HEK293 (cell line): Measurements from ENCODE around the gene KATNB1.
"Not testable (repeated sequence)": the region's sequence is repeated elsewhere in the genome, so short reads cannot be mapped to it uniquely, and the experiment has no call there.

ENCODE experiments used
- BCL11B ChIP-seq: fragments of 450-650 bp; formaldehyde crosslinking; IDR thresholded peaks from 2 replicates; pipeline ENCODE4 v1.5.1; 2016; ENCODE audit warnings: low read depth, missing biosample characterization, missing genetic modification characterization
- ZBTB11 ChIP-seq: fragments of 450-650 bp; formaldehyde crosslinking; conservative IDR thresholded peaks from 2 replicates; pipeline ENCODE4 v1.5.1; 2016; ENCODE audit warnings: low read depth, missing biosample characterization, missing genetic modification characterization
- ZSCAN30 ChIP-seq: fragments of 450-650 bp; IDR thresholded peaks from 2 replicates; pipeline ENCODE4 v1.5.1; 2018; ENCODE audit warnings: missing biosample characterization, mild to moderate bottlenecking, missing genetic modification characterization, moderate library complexity
- TF ChIP-seq, protein P1 (sequence below): fragments of 450-650 bp; formaldehyde crosslinking; IDR thresholded peaks from 2 replicates; pipeline ENCODE4 v1.5.1; 2016; ENCODE audit warnings: missing biosample characterization, missing genetic modification characterization
- TF ChIP-seq, protein P2 (sequence below): fragments of 450-650 bp; formaldehyde crosslinking; IDR thresholded peaks from 2 replicates; pipeline ENCODE4 v1.5.1; 2017; ENCODE audit warnings: missing biosample characterization, missing genetic modification characterization
- TF ChIP-seq, protein P3 (sequence below): fragments of 450-650 bp; formaldehyde crosslinking; IDR thresholded peaks from 2 replicates; pipeline ENCODE4 v1.5.1; 2016; ENCODE audit warnings: missing biosample characterization, missing genetic modification characterization

DNA sequence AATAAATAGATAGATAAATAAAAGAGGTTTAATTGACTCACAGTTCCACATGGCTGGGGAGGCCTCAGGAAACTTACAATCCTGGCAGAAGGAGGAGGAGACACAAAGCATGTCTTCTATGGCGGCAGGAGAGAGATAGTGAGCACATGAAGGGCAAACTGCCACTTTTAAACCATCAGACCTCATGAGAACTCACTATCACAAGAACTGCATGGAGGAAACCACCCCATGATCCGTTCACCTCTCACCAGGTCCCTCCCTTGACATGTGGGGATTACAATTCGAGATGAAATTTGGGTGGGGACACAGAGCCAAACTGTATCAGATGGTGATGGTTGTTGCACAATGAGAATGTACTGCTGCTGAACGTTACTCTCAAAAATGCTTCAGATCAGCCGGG lies 44.3 kb downstream of the KATNB1 start:
- TF ChIP-seq ZBTB11, BCL11B, ZSCAN30 (tag by site-specific recombination): not testable (repeated sequence)
- TF ChIP-seq, protein P1, sequence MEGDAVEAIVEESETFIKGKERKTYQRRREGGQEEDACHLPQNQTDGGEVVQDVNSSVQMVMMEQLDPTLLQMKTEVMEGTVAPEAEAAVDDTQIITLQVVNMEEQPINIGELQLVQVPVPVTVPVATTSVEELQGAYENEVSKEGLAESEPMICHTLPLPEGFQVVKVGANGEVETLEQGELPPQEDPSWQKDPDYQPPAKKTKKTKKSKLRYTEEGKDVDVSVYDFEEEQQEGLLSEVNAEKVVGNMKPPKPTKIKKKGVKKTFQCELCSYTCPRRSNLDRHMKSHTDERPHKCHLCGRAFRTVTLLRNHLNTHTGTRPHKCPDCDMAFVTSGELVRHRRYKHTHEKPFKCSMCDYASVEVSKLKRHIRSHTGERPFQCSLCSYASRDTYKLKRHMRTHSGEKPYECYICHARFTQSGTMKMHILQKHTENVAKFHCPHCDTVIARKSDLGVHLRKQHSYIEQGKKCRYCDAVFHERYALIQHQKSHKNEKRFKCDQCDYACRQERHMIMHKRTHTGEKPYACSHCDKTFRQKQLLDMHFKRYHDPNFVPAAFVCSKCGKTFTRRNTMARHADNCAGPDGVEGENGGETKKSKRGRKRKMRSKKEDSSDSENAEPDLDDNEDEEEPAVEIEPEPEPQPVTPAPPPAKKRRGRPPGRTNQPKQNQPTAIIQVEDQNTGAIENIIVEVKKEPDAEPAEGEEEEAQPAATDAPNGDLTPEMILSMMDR (tag by site-specific recombination) = not testable (repeated sequence)
- TF ChIP-seq, protein P2, sequence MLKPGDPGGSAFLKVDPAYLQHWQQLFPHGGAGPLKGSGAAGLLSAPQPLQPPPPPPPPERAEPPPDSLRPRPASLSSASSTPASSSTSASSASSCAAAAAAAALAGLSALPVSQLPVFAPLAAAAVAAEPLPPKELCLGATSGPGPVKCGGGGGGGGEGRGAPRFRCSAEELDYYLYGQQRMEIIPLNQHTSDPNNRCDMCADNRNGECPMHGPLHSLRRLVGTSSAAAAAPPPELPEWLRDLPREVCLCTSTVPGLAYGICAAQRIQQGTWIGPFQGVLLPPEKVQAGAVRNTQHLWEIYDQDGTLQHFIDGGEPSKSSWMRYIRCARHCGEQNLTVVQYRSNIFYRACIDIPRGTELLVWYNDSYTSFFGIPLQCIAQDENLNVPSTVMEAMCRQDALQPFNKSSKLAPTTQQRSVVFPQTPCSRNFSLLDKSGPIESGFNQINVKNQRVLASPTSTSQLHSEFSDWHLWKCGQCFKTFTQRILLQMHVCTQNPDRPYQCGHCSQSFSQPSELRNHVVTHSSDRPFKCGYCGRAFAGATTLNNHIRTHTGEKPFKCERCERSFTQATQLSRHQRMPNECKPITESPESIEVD (tag by site-specific recombination) = not testable (repeated sequence)
- TF ChIP-seq, protein P3, sequence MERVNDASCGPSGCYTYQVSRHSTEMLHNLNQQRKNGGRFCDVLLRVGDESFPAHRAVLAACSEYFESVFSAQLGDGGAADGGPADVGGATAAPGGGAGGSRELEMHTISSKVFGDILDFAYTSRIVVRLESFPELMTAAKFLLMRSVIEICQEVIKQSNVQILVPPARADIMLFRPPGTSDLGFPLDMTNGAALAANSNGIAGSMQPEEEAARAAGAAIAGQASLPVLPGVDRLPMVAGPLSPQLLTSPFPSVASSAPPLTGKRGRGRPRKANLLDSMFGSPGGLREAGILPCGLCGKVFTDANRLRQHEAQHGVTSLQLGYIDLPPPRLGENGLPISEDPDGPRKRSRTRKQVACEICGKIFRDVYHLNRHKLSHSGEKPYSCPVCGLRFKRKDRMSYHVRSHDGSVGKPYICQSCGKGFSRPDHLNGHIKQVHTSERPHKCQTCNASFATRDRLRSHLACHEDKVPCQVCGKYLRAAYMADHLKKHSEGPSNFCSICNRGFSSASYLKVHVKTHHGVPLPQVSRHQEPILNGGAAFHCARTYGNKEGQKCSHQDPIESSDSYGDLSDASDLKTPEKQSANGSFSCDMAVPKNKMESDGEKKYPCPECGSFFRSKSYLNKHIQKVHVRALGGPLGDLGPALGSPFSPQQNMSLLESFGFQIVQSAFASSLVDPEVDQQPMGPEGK = not testable (repeated sequence)
